Measurements from ENCODE around the gene REV1.

GRCh38 chr2:99422599-99422998, 67.2 kb downstream of the REV1 start:
- TF ChIP-seq CTCF (conservative IDR thresholded peaks at IDR 0.05; ENCODE audit: low read depth, low read length) (no peak), POLR2A (IDR thresholded peaks at IDR 0.05; ENCODE audit: low read depth, low read length) (no peak), RAD21 (IDR thresholded peaks at IDR 0.05; ENCODE audit: low read length) (no peak), MAZ (IDR thresholded peaks at IDR 0.05; ENCODE audit: borderline replicate concordance, low read depth, low read length) (no peak), ELK1 (IDR thresholded peaks at IDR 0.05; ENCODE audit: borderline replicate concordance, low read depth, low read length) (no peak), CEBPB (IDR thresholded peaks at IDR 0.05; ENCODE audit: low read depth, low read length) (no peak), FOS (IDR thresholded peaks at IDR 0.05; ENCODE audit: low read depth, low read length) (no peak), RCOR1 (IDR thresholded peaks at IDR 0.05; ENCODE audit: insufficient replicate concordance, low read length) (no peak)
